PC-9 (cell line): ENCODE data around the gene LKAAEAR1. TPM values are rescaled to one million over a fixed set of nuclear protein-coding genes. Genes with fewer than 3 reads are reported as not detected.

Experiments
- BruUV-seq: library from RNA; stranded (reverse); fragments of 400-500 nt; replicated peaks from 2 replicates; lab custom pipeline; 2021; lab: Mats Ljungman, UMichigan
- CTCF ChIA-PET: fragments of 300-600 bp; sonication (Branson Sonifier 250); formaldehyde crosslinking; loops from one replicate; lab custom pipeline; 2022; ENCODE audit warnings: antibody characterized with exemption; lab: Charles Lee
- POLR2A ChIA-PET: fragments of 300-600 bp; sonication (Branson Sonifier 250); formaldehyde crosslinking; loops from one replicate; lab custom pipeline; 2022; ENCODE audit warnings: antibody characterized with exemption; ENCODE audit not compliant: unreplicated experiment; lab: Charles Lee
- DNase-seq, 2 experiments: peaks; one replicate each; pipeline versions ENCODE4 v3.0.0 to v3.0.0-alpha.2; 2015 to 2022; ENCODE audit warnings: mixed read lengths in 1 of 2
- H2AFZ ChIP-seq: fragments of 200-600 bp; sonication (generic); 2 replicates; pipeline ENCODE4 v1.8.1; 2017; ENCODE audit warnings: antibody characterized with exemption
- H3F3A ChIP-seq: fragments of 200-600 bp; sonication (generic); 2 replicates; pipeline ENCODE4 v1.8.1; 2017; ENCODE audit warnings: antibody characterized with exemption, mild to moderate bottlenecking, low read depth; ENCODE audit not compliant: insufficient read depth
- H3K27ac ChIP-seq: fragments of 200-600 bp; sonication (generic); 2 replicates; pipeline ENCODE4 v1.6.1; 2016; ENCODE audit warnings: mixed run types
- H3K27me3 ChIP-seq: fragments of 200-600 bp; sonication (generic); 2 replicates; pipeline ENCODE4 v1.6.1; 2016; ENCODE audit warnings: low read depth, mixed run types; ENCODE audit not compliant: insufficient read depth
- H3K36me3 ChIP-seq: fragments of 200-600 bp; sonication (generic); 2 replicates; pipeline ENCODE4 v1.6.1; 2016; ENCODE audit warnings: low read depth, mixed run types
- H3K4me1 ChIP-seq: fragments of 200-600 bp; sonication (generic); replicated peaks from 2 replicates; pipeline ENCODE4 v1.6.1; 2016; ENCODE audit warnings: mixed run types; ENCODE audit not compliant: insufficient read depth
- H3K4me2 ChIP-seq: fragments of 200-600 bp; sonication (generic); 2 replicates; pipeline ENCODE4 v1.6.1; 2017; ENCODE audit warnings: mixed run types
- H3K4me3 ChIP-seq: fragments of 200-600 bp; sonication (generic); 2 replicates; pipeline ENCODE4 v1.6.1; 2016; ENCODE audit warnings: mixed run types
- H3K79me2 ChIP-seq: fragments of 200-600 bp; sonication (generic); 2 replicates; pipeline ENCODE4 v1.6.1; 2017; ENCODE audit warnings: low read depth, mixed run types
- H3K9me2 ChIP-seq: fragments of 200-600 bp; sonication (generic); 2 replicates; pipeline ENCODE4 v1.8.1; 2017; ENCODE audit warnings: mild to moderate bottlenecking; ENCODE audit not compliant: insufficient read depth
- H3K9me3 ChIP-seq: fragments of 200-600 bp; sonication (generic); 2 replicates; pipeline ENCODE4 v1.8.1; 2016; ENCODE audit warnings: low read depth; ENCODE audit not compliant: insufficient read depth
- H4K20me1 ChIP-seq: fragments of 200-600 bp; sonication (generic); 2 replicates; pipeline ENCODE4 v1.8.1; 2017; ENCODE audit not compliant: insufficient read depth
- CTCF ChIP-seq: fragments of 200-600 bp; sonication (generic); conservative IDR thresholded peaks from 2 replicates; pipeline ENCODE4 v1.6.1; 2017; ENCODE audit warnings: mixed run types, antibody characterized with exemption, mild to moderate bottlenecking, moderate library complexity
- EZH2 ChIP-seq: fragments of 200-600 bp; sonication (generic); IDR thresholded peaks from 2 replicates; pipeline ENCODE4 v1.8.0; 2017; ENCODE audit warnings: antibody characterized with exemption, low read depth
- intact Hi-C: fragments of 100-400 bp; cut with micrococcal nuclease; formaldehyde crosslinking; loops from one replicate; pipeline ENCODE4 v1.10.0; 2022; ENCODE audit not compliant: unreplicated experiment
- total RNA-seq: library from RNA; stranded (reverse); gene quantifications from 2 replicates; pipeline ENCODE4 v1.2.3, GENCODE V29; 2021

The LKAAEAR1 gene
- total RNA-seq, 1 experiment from 2014 or later, result not detected

GRCh38 chr20:64077094-64077493 lies 7.1 kb downstream of the LKAAEAR1 start:
- intact Hi-C loops, result no loop called here
- ChIA-PET POLR2A (no interaction called here), CTCF (no interaction called here)

GRCh38 chr20:64076061-64076997 lies 7.9 kb downstream of the LKAAEAR1 start:
- Histone ChIP-seq H4K20me1 (peaks cover 8% of the 10 kb centered on the region), H3F3A (peaks cover 24% of the 10 kb centered on the region), H3K4me3 (no peak overlapping the region), H3K4me1 (peaks cover 14% of the 10 kb centered on the region), H3K27ac (no peak overlapping the region), H3K36me3 (no peaks in the 10 kb centered on the region), H3K4me2 (no peak overlapping the region), H2AFZ (no peak overlapping the region), H3K9me3 (no peaks in the 10 kb centered on the region), H3K79me2 (peaks cover 12% of the 10 kb centered on the region), H3K27me3 (no peaks in the 10 kb centered on the region), H3K9me2 (no peaks in the 10 kb centered on the region)
- no peak for DNase-seq
- POLR2A ChIA-PET, result no interaction called here
- TF ChIP-seq EZH2 (no peak), CTCF (no peak)
- intact Hi-C loops, result no loop called here
- CTCF ChIA-PET, result interaction anchor here (0.7 kb wide), 1 partner anchor 179 kb away, joined by 4 read pairs; the partner anchor contains the start of gene PCMTD2
- BruUV-seq, result no TSS peak

More at GRCh38 chr20:64077094-64077493, 7.1 kb downstream of the LKAAEAR1 start:
- no peak overlapping the region for H2AFZ ChIP-seq
- H3K4me3 ChIP-seq, result no peak overlapping the region
- no peak overlapping the region for H3K27ac ChIP-seq
- no peaks in the 10 kb centered on the region for H3K9me2 ChIP-seq
- BruUV-seq, result no TSS peak
- peaks cover 30% of the 10 kb centered on the region for H3F3A ChIP-seq
- H3K27me3 ChIP-seq, result peaks cover 4% of the 10 kb centered on the region; the same call in 1 of the 2 replicates
- H4K20me1 ChIP-seq, result peaks cover 8% of the 10 kb centered on the region; the same call in 1 of the 2 replicates
- H3K4me2 ChIP-seq, result no peak overlapping the region
- H3K36me3 ChIP-seq, result no peaks in the 10 kb centered on the region
- TF ChIP-seq EZH2 (no peak), CTCF (no peak)
- no peaks in the 10 kb centered on the region for H3K9me3 ChIP-seq
- peaks cover 12% of the 10 kb centered on the region for H3K79me2 ChIP-seq
- DNase-seq, result no peak
- H3K4me1 ChIP-seq, result peaks cover 14% of the 10 kb centered on the region

- no peak overlapping the region for H2AFZ ChIP-seq
- no peak overlapping the region for H3K4me2 ChIP-seq
- peaks cover 12% of the 10 kb centered on the region for H3K79me2 ChIP-seq
- no peak for DNase-seq
- H3K36me3 ChIP-seq, result no peaks in the 10 kb centered on the region
- H3K4me3 ChIP-seq, result no peak overlapping the region
- intact Hi-C loops, result no loop called here
- H3K9me2 ChIP-seq, result no peaks in the 10 kb centered on the region
- peaks cover 14% of the 10 kb centered on the region for H3K4me1 ChIP-seq
- peaks cover 8% of the 10 kb centered on the region for H4K20me1 ChIP-seq
- POLR2A ChIA-PET, result no interaction called here
- BruUV-seq, result no TSS peak
- no peaks in the 10 kb centered on the region for H3K9me3 ChIP-seq
- H3K27ac ChIP-seq, result no peak overlapping the region
- H3K27me3 ChIP-seq, result no peaks in the 10 kb centered on the region
- TF ChIP-seq EZH2 (no peak), CTCF (no peak)
- peaks cover 17% of the 10 kb centered on the region for H3F3A ChIP-seq
- CTCF ChIA-PET, result interaction anchor here (0.5 to 0.7 kb wide), 2 partner anchors 21 to 180 kb away, joined by 4 to 12 read pairs; partner anchors contain the start of gene PCMTD2
Measured at GRCh38 chr20:64075556-64075955, 8.6 kb downstream of the LKAAEAR1 start.
